ENCODE measurements around the gene PDLIM1.

DNA sequence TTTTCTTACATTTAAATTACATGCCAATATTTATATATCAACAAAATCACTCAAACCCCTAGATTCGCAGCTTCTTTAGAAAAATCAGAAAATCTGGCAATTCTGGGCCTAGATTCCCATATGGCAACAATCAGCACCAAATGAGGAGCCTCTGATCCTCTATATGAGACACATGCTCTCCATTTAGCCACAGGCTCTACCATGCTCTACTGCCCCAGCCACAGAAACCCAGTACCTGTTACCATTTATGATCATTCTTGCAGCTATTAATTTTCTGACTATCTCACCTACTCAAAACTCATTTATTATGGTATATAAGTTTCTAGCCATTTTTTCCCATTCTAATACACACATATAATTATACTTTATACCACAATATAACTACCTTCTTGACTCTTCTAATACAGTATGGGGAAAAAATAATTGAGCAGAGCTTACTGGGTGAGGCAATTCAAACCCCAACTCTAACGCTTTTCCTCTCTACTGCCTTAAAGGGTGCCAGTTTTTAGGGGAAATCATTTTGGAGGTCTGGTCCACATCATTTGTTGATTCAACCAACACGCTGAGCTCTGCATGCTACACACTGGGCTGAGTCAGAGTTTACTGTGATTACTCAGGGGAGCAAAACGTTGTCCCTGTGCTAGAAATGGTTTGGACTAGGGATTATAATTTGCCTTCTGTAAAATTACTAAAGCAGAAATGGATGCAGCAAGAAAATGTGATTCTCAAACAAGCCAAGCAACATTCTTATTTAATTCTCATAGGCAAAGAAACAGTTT lies 11.6 kb downstream of the PDLIM1 start:
- TF ChIP-seq CHD2 (IDR thresholded peaks at IDR 0.05; ENCODE audit: low read length, partially characterized antibody) (no peak), FOXM1 (IDR thresholded peaks at IDR 0.05; ENCODE audit: low read depth) (no peak), JUND (IDR thresholded peaks at IDR 0.05) (peak; percentile 33; the same call in 1 of the 2 replicates), RAD21 (IDR thresholded peaks at IDR 0.05; ENCODE audit: low read length) (no peak), FOSL2 (IDR thresholded peaks at IDR 0.05; ENCODE audit: borderline replicate concordance, low read depth) (peak; percentile 72), YY1 (IDR thresholded peaks at IDR 0.05; ENCODE audit: low read depth) (no peak), EZH2phosphoT487 (IDR thresholded peaks at IDR 0.05; ENCODE audit: borderline replicate concordance, low read depth) (no peak), GABPA (IDR thresholded peaks at IDR 0.05; ENCODE audit: low read depth) (no peak)
- TF ChIP-seq, protein P1, sequence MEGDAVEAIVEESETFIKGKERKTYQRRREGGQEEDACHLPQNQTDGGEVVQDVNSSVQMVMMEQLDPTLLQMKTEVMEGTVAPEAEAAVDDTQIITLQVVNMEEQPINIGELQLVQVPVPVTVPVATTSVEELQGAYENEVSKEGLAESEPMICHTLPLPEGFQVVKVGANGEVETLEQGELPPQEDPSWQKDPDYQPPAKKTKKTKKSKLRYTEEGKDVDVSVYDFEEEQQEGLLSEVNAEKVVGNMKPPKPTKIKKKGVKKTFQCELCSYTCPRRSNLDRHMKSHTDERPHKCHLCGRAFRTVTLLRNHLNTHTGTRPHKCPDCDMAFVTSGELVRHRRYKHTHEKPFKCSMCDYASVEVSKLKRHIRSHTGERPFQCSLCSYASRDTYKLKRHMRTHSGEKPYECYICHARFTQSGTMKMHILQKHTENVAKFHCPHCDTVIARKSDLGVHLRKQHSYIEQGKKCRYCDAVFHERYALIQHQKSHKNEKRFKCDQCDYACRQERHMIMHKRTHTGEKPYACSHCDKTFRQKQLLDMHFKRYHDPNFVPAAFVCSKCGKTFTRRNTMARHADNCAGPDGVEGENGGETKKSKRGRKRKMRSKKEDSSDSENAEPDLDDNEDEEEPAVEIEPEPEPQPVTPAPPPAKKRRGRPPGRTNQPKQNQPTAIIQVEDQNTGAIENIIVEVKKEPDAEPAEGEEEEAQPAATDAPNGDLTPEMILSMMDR (IDR thresholded peaks at IDR 0.05), result no peak

Measured in SK-N-SH (cell line).